Measurements from ENCODE around the gene TMPRSS11A.

DNA sequence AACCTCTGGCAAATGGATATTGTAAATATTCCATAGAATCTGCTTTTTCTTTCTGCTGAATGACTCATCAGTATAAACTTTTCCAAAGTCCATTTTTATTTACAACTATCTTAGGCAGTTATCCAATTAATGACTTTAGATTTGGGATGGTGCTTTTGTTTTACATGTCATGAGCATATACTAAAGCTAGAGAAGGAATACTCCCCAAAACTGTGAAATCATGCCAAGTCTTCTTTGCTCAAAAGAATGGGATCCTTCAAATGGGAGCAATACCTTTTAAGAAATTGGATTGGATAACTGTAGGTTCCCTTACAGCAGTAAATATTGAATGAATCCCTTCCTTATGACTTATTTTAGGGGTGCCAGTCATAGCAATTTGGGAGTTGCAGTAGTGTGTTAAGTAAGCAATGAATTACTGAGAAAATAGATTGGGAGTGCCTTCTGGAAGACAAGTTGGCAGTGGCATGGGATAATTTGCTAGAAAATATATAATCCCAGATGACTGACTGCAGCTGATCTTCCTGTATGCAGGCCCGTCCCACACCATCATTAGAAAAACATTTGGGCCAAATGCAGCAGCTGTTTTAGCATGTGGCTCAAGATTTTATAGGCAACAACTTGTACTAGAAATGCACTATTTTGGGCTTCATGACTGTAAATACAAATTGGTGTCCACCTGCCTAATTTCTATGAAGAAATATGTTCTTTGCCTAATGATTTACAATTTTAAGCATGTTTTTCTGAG, 82.3 kb downstream of the TMPRSS11A start:
- TF ChIP-seq CTCF (IDR thresholded peaks at IDR 0.05) (no peak), POLR2A (IDR thresholded peaks at IDR 0.05) (no peak)
